H9 (cell line): ENCODE results near the gene ZFP57. TPM values are rescaled to one million over a fixed set of nuclear protein-coding genes. Genes with fewer than 3 reads are reported as not detected.

ENCODE experiments used
- DNase-seq: peaks from one replicate; pipeline ENCODE4 v3.0.0-alpha.2; 2017
- H2AFZ ChIP-seq: one replicate; pipeline ENCODE4 v1.6.1; 2013; ENCODE audit warnings: mild to moderate bottlenecking, low read length, control low read depth, moderate library complexity
- H2AK5ac ChIP-seq: 2 replicates; pipeline ENCODE4 v1.6.1; 2013; ENCODE audit warnings: low read length, control low read depth, mixed read lengths; ENCODE audit not compliant: insufficient read length
- H2BK120ac ChIP-seq: one replicate; pipeline ENCODE4 v1.6.1; 2013; ENCODE audit warnings: low read depth, mild to moderate bottlenecking, low read length, control low read depth, inconsistent platforms; ENCODE audit not compliant: poor library complexity, severe bottlenecking
- H2BK12ac ChIP-seq: 2 replicates; pipeline ENCODE4 v1.6.1; 2013; ENCODE audit warnings: low read length, control low read depth, mixed read lengths, low read depth; ENCODE audit not compliant: insufficient read length
- H2BK15ac ChIP-seq: 2 replicates; pipeline ENCODE4 v1.6.1; 2013; ENCODE audit warnings: low read depth, low read length, control low read depth
- H2BK20ac ChIP-seq: one replicate; pipeline ENCODE4 v1.6.1; 2013; ENCODE audit warnings: low read depth, mild to moderate bottlenecking, low read length, control low read depth, inconsistent platforms; ENCODE audit not compliant: poor library complexity, severe bottlenecking
- H2BK5ac ChIP-seq: 2 replicates; pipeline ENCODE4 v1.6.1; 2013; ENCODE audit warnings: low read length, control low read depth, mixed read lengths; ENCODE audit not compliant: insufficient read length
- H3K14ac ChIP-seq: 2 replicates; pipeline ENCODE4 v1.6.1; 2013; ENCODE audit warnings: low read length, control low read depth; ENCODE audit not compliant: insufficient read depth
- H3K18ac ChIP-seq: 2 replicates; pipeline ENCODE4 v1.6.1; 2013; ENCODE audit warnings: low read depth, mild to moderate bottlenecking, mixed read lengths, low read length, control low read depth; ENCODE audit not compliant: insufficient read length
- H3K23ac ChIP-seq: 2 replicates; pipeline ENCODE4 v1.6.1; 2013; ENCODE audit warnings: low read length, control low read depth, mixed read lengths, low read depth; ENCODE audit not compliant: insufficient read length
- H3K23me2 ChIP-seq: 2 replicates; pipeline ENCODE4 v1.6.1; 2013; ENCODE audit warnings: low read depth, mild to moderate bottlenecking, mixed read lengths, low read length, control low read depth; ENCODE audit not compliant: insufficient read length, poor library complexity, severe bottlenecking
- H3K27ac ChIP-seq: 2 replicates; pipeline ENCODE4 v1.5.1; 2013; ENCODE audit warnings: low read length, control low read depth, mixed read lengths, low read depth; ENCODE audit not compliant: insufficient read length
- H3K27me3 ChIP-seq: 2 replicates; pipeline ENCODE4 v1.6.1; 2013; ENCODE audit warnings: low read length, control low read depth, inconsistent platforms; ENCODE audit not compliant: insufficient read depth
- H3K4ac ChIP-seq: 2 replicates; pipeline ENCODE4 v1.6.1; 2013; ENCODE audit warnings: low read depth, mild to moderate bottlenecking, control low read depth, inconsistent platforms, low read length, moderate library complexity
- H3K4me1 ChIP-seq: 2 replicates; pipeline ENCODE4 v1.6.1; 2013; ENCODE audit warnings: low read length, control low read depth, inconsistent platforms; ENCODE audit not compliant: insufficient read depth
- H3K4me2 ChIP-seq: 2 replicates; pipeline ENCODE4 v1.6.1; 2013; ENCODE audit warnings: low read length, control low read depth, mixed read lengths; ENCODE audit not compliant: insufficient read length, insufficient read depth
- H3K56ac ChIP-seq: 2 replicates; pipeline ENCODE4 v1.6.1; 2013; ENCODE audit warnings: low read depth, mild to moderate bottlenecking, mixed read lengths, low read length, control low read depth; ENCODE audit not compliant: insufficient read length
- H3K79me1 ChIP-seq: 2 replicates; pipeline ENCODE4 v1.6.1; 2013; ENCODE audit warnings: low read depth, mild to moderate bottlenecking, moderate library complexity, low read length, control low read depth, inconsistent platforms; ENCODE audit not compliant: insufficient read depth, poor library complexity, severe bottlenecking
- H3K79me2 ChIP-seq: 2 replicates; pipeline ENCODE4 v1.6.1; 2013; ENCODE audit warnings: low read length, control low read depth, inconsistent platforms; ENCODE audit not compliant: insufficient read depth
- H3K9ac ChIP-seq: 2 replicates; pipeline ENCODE4 v1.6.1; 2013; ENCODE audit warnings: low read length, control low read depth, mixed read lengths; ENCODE audit not compliant: insufficient read length; ENCODE audit errors: extremely low read depth
- H3K9me3 ChIP-seq: one replicate; pipeline ENCODE4 v1.6.1; 2013; ENCODE audit warnings: low read depth, low read length, inconsistent platforms; ENCODE audit not compliant: control insufficient read depth
- H3T11ph ChIP-seq: one replicate; pipeline ENCODE4 v1.6.1; 2013; ENCODE audit warnings: mild to moderate bottlenecking, low read length, control low read depth, inconsistent platforms
- H4K20me1 ChIP-seq: one replicate; pipeline ENCODE4 v1.6.1; 2013; ENCODE audit not compliant: control insufficient read depth, insufficient read length, insufficient read depth
- H4K5ac ChIP-seq: 2 replicates; pipeline ENCODE4 v1.6.1; 2013; ENCODE audit warnings: low read depth, mild to moderate bottlenecking, mixed read lengths, low read length, control low read depth; ENCODE audit not compliant: insufficient read length
- H4K8ac ChIP-seq: replicated peaks from 2 replicates; pipeline ENCODE4 v1.6.1; 2013; ENCODE audit warnings: low read length, control low read depth, mixed read lengths, low read depth; ENCODE audit not compliant: insufficient read length
- H4K91ac ChIP-seq: 2 replicates; pipeline ENCODE4 v1.6.1; 2013; ENCODE audit warnings: low read depth, mild to moderate bottlenecking, moderate library complexity, mixed read lengths, low read length, control low read depth; ENCODE audit not compliant: insufficient read length
- H3K27ac Mint-ChIP-seq, 3 experiments: 2 replicates in 2 of 3; 3 replicates in 1 of 3; pipeline ENCODE4 v1.8.0; 2020 to 2021; ENCODE audit warnings: mixed read lengths in 3 of 3, mild to moderate bottlenecking in 1 of 3, moderate library complexity in 1 of 3
- H3K27me3 Mint-ChIP-seq: 2 replicates; pipeline ENCODE4 v1.8.0; 2021; ENCODE audit warnings: low read depth, mild to moderate bottlenecking, moderate library complexity, mixed read lengths
- H3K36me3 Mint-ChIP-seq, 3 experiments: 2 replicates in 2 of 3; 3 replicates in 1 of 3; pipeline ENCODE4 v1.8.0; 2020 to 2021; ENCODE audit warnings: low read depth in 3 of 3, mixed read lengths in 3 of 3; ENCODE audit not compliant: insufficient read depth in 1 of 3
- H3K4me1 Mint-ChIP-seq, 2 experiments: 2 replicates each; pipeline ENCODE4 v1.8.0; 2020; ENCODE audit warnings: mixed read lengths in 2 of 2
- H3K4me3 Mint-ChIP-seq, 2 experiments: 2 replicates in 1 of 2; 3 replicates in 1 of 2; pipeline ENCODE4 v1.8.0; 2020 to 2021; ENCODE audit warnings: mild to moderate bottlenecking in 2 of 2, mixed read lengths in 2 of 2, moderate library complexity in 1 of 2
- H3K9me3 Mint-ChIP-seq, 2 experiments: 2 replicates in 1 of 2; 3 replicates in 1 of 2; pipeline ENCODE4 v1.8.0; 2020; ENCODE audit warnings: mild to moderate bottlenecking in 2 of 2, mixed read lengths in 2 of 2, moderate library complexity in 1 of 2
- WGBS: extraction: QIAGEN DNeasy Blood & Tissue Kit; methylation state at CpG from one replicate; pipeline ENCODE4 v1.1.7; 2013; ENCODE audit warnings: missing lambda C conversion rate, low lambda C conversion rate, mixed read lengths; ENCODE audit not compliant: insufficient read length; ENCODE audit errors: extremely low coverage; 5-methylcytosine and 5-hydroxymethylcytosine counted together
- total RNA-seq: library from RNA; stranded (reverse); gene quantifications from 2 replicates; pipeline ENCODE4 v1.2.1, GENCODE V29; 2021
- TF ChIP-seq, protein P1 (sequence below): fragments of 200-600 bp; sonication (generic); conservative IDR thresholded peaks from 3 replicates; pipeline ENCODE4 v1.8.0; 2021; ENCODE audit warnings: antibody characterized with exemption, mild to moderate bottlenecking

The ZFP57 gene
- total RNA-seq, 1 experiment from 2014 or later, result 1.7 TPM

DNA sequence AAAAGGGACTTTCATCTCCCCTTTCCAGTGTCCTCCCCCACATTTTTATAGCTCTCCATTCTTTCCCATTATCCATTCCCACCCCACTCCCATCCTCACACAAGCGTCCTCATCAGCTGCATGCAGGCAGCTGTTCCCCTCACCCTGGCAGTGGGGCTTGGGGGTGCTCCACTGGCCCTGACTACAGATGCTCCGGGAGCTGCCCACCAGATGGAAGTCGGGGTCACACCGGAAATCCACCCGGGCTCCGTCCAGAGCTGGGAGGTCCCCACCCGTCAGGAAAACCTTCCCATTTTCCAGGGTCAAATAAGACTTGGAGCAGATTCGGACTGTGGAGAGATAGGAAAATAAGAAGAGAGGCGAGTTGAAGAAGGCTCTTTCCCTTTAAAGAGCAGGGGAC lies 50.6 kb downstream of the ZFP57 start:
- Mint-ChIP-seq H3K4me3 (peak overlapping the region; percentile 88 to 92), H3K4me1 (peaks cover 67% of the 10 kb centered on the region in 2 experiments), H3K9me3 (peaks cover 0 to 5% of the 10 kb centered on the region in 2 experiments; a peak in 2 of 5 replicates), H3K36me3 (peaks cover under 1 to 35% (median 9%) of the 10 kb centered on the region in 3 experiments; a peak in 5 of 7 replicates), H3K27me3 (no peaks in the 10 kb centered on the region; the same call in none of the 2 replicates), H3K27ac (no peak overlapping the region)
- Histone ChIP-seq H3K79me1 (no peaks in the 10 kb centered on the region), H4K20me1 (no peaks in the 10 kb centered on the region), H3K56ac (no peak overlapping the region), H3K9me3 (no peaks in the 10 kb centered on the region), H3K18ac (no peak overlapping the region), H2AFZ (no peak overlapping the region), H2AK5ac (no peak overlapping the region), H3K4ac (no peak overlapping the region), H2BK5ac (no peak overlapping the region), H3K79me2 (peaks cover 7% of the 10 kb centered on the region; the same call in 1 of the 2 replicates), H2BK12ac (no peak overlapping the region), H3T11ph (no peak overlapping the region), H3K14ac (no peak overlapping the region), H2BK15ac (no peak overlapping the region), H2BK120ac (no peak overlapping the region), H3K23ac (no peak overlapping the region), H3K27ac (no peak overlapping the region), H3K23me2 (peaks cover 45% of the 10 kb centered on the region), H3K27me3 (no peaks in the 10 kb centered on the region), H4K8ac (no peak overlapping the region), H3K4me2 (peak overlapping the region; percentile 93), H3K4me1 (peaks cover 9% of the 10 kb centered on the region; the same call in 1 of the 2 replicates), H4K91ac (no peak overlapping the region), H4K5ac (no peak overlapping the region), H3K9ac (no peak overlapping the region), H2BK20ac (no peak overlapping the region)
- TF ChIP-seq, protein P1, sequence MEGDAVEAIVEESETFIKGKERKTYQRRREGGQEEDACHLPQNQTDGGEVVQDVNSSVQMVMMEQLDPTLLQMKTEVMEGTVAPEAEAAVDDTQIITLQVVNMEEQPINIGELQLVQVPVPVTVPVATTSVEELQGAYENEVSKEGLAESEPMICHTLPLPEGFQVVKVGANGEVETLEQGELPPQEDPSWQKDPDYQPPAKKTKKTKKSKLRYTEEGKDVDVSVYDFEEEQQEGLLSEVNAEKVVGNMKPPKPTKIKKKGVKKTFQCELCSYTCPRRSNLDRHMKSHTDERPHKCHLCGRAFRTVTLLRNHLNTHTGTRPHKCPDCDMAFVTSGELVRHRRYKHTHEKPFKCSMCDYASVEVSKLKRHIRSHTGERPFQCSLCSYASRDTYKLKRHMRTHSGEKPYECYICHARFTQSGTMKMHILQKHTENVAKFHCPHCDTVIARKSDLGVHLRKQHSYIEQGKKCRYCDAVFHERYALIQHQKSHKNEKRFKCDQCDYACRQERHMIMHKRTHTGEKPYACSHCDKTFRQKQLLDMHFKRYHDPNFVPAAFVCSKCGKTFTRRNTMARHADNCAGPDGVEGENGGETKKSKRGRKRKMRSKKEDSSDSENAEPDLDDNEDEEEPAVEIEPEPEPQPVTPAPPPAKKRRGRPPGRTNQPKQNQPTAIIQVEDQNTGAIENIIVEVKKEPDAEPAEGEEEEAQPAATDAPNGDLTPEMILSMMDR, result no peak
- DNase-seq, result no peak
- WGBS, result no CpG with 5 or more reads among the region's 9 CpGs
